GM19099 (cell line): ENCODE results near the gene ATP6V1E1.

Source experiments
- POLR2A ChIP-seq: IDR thresholded peaks from 3 replicates; pipeline ENCODE4 v1.6.1; 2011; ENCODE audit warnings: low read depth; ENCODE audit not compliant: insufficient read length; ENCODE audit errors: extremely low read depth

The ATP6V1E1 gene

DNA sequence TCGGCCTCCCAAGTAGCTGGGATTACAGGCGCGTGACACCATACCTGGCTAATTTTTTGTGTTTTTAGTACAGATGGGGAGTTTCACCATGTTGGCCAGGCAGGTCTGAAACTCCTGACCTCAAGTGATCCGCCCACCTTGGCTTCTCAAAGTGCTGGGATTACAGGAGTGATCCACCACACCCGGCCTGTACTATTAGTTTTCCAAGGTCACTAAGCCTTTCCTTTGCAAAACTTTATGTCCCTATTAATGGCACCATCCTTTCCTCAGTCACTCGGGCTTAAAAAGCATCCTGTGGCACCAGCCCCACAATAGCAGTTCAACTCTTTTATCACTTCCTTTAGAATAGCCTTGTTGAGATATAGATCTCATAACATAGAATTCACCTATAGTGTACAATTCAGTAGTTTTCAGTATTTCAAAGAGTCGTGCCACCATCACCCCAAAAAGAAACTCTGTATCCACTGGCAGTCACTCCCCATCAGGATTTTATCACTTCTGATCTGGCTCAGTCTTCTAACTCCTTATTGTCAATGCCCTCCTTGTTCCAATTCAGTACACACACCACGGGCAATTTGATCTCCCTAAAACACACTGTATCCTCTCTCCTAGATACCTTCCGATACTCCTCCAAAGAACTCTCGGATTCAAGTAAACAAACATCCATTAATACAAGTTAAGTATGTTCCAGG, 9.1 kb upstream of the ATP6V1E1 start:
- no peak for TF ChIP-seq POLR2A

DNA sequence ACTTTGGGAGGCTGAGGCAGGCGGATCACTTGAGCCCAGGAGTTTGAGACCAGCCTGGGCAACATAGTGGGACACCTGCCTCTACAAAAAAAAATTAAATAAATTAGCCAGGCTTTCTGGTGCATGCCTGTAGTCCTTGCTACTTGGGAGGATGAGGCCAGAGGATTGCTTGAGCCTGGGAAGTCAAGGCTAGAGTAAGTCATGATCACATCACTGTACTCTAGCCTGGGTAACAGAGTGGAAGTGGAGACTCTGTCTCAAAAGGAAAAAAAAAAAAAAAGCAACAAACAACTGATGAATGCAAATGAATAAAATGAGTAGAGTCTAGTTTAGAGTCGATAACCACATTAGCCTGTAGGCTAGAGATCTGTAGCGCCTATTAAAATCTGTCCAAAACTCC, 6.1 kb upstream of the ATP6V1E1 start:
- no peak for TF ChIP-seq POLR2A

DNA sequence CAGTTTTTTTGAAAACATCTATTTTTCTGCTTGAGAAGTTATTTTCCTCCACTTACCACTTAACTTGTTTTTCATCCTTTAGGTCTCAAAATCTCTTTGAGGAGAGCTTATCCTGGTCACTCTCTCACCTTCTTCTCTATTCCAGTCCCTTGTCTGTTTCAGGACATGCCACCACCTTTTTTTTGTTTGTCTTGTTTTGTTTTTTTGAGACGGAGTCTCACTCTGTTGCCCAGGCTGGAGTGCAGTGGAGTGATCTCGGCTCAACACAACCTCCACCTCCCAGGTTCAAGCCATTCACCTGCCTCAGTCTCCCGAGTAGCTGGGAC, 5.4 kb upstream of the ATP6V1E1 start:
- TF ChIP-seq POLR2A = no peak

DNA sequence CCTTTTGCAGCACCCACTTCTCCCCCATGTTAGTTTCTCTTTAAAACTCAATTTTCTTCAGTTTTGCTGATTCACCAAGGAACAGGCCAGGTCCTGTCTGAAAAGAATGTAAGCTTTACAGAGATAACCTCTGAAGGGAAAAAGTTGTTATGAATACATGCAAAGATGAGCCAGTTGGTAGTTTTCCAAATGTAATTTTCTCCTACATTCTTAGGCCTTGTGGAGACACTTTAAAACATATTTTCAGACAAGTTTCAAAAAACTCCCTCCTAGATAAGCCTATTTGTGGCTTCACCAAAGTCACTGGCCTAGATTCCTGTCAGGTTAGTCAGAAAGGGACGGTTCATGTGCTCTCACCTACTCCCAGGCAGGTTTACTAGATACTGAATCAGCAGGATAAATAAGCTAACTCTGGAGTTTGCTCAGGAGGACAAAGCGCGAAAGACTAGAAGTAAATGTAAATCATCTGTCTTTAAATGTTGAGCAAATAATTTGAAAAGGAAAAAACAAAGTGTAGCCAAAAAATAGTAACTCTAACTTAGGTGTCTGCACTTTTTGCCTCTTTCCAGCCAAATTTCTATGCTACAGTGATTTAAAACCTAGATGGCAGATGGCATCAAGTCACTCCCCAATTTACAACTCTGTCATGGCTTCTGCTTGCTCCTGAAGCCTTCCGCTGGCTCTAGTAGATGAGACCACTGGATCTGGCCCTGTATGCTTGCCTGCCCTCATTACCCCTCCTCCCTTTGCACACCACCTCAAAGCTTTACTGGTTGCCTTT, 4.9 kb upstream of the ATP6V1E1 start:
- TF ChIP-seq POLR2A = no peak

DNA sequence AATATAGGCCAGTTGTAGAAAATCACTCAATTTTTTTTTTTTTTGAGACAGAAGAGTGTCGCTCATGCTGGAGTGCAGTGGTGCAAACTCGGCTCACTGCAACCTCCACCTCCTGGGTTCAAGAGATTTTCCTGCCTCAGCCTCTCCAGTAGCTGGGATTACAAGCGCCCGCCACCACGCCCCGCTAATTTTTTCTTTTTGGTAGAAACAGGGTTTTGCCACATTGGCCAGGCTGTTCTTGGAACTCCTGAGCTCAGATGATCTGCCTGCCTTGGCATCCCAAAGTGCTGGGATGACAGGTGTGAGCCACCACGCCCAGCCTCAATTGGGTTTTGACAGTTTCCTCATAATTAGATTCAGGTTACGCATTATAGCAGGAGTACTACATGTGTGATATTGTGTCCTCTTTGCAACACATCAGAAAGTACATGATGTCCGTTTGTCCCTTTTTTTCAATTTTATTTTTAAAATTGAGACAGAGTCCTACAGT, 2.6 kb upstream of the ATP6V1E1 start:
- TF ChIP-seq POLR2A = no peak

DNA sequence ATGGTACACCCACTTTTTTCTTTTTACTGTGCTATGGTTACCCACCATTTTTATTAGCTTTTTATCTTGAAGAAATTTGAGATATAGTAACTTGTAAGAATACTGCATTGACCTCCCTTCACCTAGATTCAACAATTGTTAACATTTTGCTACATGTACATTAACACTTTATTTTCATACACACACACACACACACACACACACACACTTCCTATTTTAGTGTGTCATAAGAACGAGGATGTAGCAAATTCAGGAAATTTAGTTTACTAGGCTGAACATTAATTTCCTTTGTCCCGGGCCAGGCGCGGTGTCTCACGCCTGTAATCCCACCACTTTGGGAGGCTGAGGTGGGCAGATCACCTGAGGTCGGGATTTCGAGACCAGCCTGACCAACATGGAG, 1.1 kb upstream of the ATP6V1E1 start:
- no peak for TF ChIP-seq POLR2A

DNA sequence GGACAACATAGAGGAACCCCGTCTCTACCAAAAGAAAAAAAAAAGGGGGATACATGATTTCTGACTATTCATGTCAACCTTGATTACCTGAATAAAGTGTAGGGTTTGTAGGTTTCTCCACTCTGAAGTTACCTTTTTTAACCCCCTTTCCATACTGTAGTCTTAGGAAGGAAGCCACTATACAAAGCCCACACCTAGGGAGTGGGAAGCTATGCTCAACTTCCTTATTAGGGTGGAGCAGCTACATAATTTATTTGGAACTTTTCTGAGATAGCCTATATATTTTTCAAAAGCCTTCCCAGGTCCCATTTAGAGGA, 582 bp upstream of the ATP6V1E1 start:
- no peak for TF ChIP-seq POLR2A

DNA sequence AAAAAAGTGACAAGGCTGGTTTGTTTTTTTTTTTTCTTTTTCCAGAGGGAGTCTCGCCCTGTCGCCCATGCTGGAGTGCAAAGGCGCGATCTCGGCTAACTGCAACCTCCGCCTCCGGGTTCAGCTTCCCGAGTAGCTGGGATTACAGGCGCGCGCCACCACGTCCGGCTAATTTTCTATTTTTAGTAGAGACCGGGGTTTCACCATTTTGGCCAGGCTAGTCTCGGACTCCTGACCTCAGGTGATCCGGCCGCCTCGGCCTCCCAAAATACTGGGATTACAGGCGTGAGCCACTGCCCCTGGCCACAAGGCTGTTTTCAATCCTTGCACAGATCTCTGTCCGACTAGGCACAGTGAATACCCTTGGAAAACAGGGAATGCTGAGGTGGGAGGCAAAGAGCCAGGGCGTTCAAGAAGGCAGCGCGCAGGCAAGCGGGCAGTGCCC, 566 bp downstream of the ATP6V1E1 start:
- TF ChIP-seq POLR2A = no peak

DNA sequence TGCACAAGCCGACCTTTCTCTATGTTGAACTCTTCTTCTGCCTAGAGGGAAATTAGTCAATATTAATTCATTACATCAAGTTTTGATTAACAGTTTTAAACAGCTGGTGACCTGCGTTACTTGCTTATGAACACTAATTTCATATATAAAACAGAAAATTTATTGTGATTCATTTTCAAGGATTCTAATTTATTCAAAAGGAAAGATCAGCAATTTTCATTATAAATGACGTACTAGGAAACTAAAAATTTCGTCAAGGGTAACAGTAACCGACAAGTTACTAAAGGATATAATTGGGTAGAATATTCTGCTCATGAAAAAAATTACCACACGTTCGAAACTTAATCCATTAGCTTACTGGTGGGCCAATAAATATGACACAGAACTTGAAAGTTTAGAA, 15.3 kb downstream of the ATP6V1E1 start:
- TF ChIP-seq POLR2A = no peak

DNA sequence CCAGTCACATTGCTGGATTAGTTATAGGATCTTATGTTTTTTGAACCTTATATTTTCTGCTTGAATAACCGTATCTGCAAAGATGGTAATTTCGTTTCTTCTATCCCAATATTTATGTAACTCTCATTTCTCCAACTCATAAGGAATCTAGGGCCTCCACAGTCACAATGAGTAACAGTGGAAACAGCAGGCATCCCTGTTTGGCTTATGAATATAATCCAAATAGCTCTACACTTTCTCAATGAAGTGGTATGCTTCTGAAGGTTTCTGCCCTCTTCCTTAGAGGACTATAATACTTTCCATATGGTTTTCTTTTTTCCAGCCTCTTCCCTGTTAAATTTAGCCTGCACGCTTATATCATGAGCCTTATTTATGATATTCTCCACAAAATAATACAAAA, 16.5 kb downstream of the ATP6V1E1 start:
- no peak for TF ChIP-seq POLR2A

DNA sequence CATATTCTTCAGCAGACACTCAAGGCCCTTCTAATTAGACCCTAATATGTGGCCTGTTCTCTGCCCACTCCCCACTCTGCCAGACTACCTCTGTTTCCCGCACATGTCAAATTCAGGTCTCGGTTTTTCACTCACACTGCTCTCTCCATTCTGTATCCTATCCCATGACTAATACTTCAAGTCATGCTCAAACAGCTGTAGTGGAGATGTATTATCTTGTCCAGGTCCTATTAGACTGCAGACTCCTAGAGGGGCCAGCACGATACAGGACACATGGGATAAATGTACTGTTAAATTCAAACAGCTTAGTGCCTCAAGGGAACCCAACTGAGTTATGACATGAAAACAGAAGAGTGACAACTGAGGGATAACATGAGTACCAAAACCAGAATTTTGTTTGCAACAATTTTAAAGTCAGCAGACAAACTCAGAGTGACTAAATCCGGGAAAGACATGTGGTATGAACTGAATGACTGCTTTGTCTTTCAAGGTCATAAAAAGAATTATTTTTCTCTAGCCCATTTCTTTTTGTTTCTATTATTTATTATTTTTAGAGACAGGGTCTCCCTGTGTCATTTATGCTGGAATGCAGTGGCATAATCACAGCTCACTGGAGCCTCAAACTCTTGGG, 20.5 kb downstream of the ATP6V1E1 start:
- TF ChIP-seq POLR2A = no peak

DNA sequence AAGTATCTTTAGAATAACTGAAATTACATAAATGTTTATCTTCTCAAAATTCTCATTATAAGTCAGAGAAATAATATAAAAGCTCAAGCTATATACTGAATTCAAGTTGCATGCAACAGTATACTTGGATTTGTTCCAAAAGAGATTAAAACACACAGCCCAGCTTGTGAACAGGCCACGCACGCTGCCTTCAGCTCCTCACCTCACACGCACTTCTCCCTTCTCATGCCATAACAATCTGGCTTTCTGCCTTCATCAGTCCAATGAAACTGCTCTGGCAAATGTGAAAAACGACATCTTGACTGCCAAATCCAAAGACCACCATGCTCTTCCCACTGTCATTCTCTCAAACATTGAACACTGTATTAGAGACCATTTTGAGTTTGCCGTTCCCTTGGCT, 22.1 kb downstream of the ATP6V1E1 start:
- no peak for TF ChIP-seq POLR2A

DNA sequence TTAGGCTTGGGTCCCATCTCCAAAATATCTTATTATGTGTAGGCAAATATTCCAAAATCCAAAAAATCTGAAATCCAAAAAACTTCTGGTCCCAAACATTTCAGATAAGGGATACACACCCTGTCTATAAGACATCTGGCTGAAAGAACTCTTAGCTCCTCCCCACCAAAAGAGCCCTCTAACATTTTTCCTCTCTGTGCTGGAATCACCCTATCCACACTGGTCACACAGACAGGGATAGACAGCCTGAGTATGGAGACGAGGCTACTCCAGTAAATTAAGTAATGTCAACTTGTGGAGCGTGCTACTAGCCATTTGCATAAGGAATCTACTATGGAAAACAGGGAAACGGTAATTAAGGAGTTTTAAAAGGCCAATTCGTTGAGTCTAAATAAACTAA, 24.9 kb downstream of the ATP6V1E1 start:
- no peak for TF ChIP-seq POLR2A

DNA sequence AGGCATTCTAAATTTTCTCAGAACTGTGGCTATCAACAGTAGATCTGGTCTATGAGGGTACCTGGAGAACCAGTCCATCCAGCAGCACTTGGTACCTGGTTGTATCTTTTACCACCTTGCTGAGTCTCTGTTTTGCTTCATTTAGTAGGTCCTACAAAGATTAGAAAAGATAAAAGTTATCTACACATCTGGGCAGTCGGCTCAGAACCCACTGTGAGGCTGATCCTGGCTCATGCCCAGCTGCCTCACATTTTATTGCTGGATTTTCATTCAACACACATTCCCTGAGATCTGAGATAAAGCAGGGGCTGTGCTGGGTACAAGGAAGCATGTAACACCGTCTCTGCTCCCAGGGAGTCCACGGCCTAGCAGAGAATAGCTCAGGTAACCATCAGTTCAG, 27.5 kb downstream of the ATP6V1E1 start:
- TF ChIP-seq POLR2A = no peak

DNA sequence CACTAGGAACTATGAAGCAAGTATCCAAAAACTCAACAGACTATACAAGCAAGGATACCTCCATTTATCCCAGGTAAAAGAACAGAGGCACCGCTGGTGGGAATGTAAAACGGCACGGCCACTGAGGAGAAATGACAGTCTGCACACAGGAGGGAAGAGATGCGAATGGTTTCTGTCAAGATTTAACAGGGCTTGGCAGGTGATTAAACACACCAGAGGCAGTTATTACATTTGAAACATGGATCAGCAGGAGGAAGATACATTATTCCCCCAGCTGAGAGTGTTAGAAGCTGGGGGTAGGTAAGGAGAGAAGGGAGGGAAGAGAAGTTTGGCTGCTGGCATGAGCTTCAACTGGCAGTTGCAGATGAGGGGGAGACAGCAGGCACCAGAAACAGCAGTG, 30.2 kb downstream of the ATP6V1E1 start:
- TF ChIP-seq POLR2A = no peak

DNA sequence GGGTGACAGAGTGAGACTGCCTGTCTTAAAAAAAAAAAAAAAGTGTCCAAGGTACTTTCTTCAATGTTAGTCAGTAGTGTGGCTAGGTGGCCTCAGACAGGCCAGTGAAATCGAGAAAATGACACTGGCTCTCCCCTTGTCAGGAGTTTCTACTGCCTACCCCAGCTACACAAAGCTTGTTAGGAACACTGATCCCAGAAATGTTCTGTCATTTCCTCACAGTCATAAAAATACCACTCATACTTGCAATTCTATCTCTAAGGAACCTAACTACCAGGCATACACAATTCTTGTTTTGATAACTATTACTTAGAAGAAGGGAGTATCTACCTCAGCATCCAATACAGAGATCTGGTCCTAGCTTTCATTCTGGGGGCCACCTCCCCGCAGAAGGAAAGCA, 31.3 kb downstream of the ATP6V1E1 start:
- TF ChIP-seq POLR2A = no peak

DNA sequence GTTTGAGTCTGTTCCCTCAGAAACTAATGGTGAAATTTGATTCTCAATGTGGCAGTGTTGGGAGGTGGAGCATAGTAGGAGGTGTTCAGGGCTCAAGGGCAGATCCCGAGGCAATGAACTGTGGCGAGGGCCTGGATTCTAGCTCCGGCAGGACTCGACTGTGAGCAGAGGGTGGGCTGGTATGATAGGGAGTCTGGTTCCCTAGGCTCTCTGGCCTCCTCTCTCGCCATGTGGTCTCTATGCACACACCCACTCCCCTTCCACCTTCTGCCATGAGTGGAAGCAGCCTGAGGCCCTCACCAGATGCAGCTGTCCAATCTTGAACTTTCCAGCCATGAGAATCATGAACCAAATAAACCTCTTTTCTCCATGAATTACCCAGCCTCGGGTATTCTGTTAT, 32.3 kb downstream of the ATP6V1E1 start:
- no peak for TF ChIP-seq POLR2A

DNA sequence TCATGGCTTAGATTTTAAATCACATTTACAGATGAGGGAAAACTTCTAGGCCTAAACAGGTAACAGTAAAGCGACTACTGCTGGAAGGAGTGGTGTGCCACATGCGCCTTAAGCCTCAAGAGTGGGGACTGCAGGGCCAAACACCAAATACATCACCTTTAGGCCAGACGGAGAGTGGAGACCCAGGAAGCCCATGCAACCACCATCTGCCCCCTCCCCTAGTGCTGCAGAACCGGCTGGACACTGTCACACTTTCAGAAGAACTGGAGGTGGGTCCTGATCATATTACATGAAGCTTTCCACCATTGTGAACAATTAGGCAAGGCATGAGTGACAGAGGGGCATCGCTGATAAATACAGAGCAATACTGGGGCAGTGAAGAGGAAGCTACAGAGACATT, 36.3 kb downstream of the ATP6V1E1 start:
- no peak for TF ChIP-seq POLR2A
